Smooth muscle cell (in vitro differentiated cells): ENCODE data around the gene SSH2. TPM values are rescaled to one million over a fixed set of nuclear protein-coding genes. Genes with fewer than 3 reads are reported as not detected.

Source experiments
- DNase-seq: peaks from one replicate; lab custom pipeline; 2025; ENCODE audit not compliant: unreplicated experiment; lab: John Stamatoyannopoulos, UW
- H2AFZ ChIP-seq: fragments of 200-600 bp; sonication (generic); 2 replicates; pipeline ENCODE4 v1.6.0; 2016; ENCODE audit warnings: antibody characterized with exemption, low read depth, mild to moderate bottlenecking
- H3F3A ChIP-seq: fragments of 200-600 bp; sonication (generic); 2 replicates; pipeline ENCODE4 v1.6.0; 2017; ENCODE audit warnings: antibody characterized with exemption, low read depth
- H3K27ac ChIP-seq: fragments of 200-600 bp; sonication (generic); 2 replicates; pipeline ENCODE4 v1.5.1; 2016; ENCODE audit warnings: low read depth, mild to moderate bottlenecking
- H3K27me3 ChIP-seq: fragments of 200-600 bp; sonication (generic); 2 replicates; pipeline ENCODE4 v1.6.1; 2016; ENCODE audit warnings: low read depth, mild to moderate bottlenecking
- H3K36me3 ChIP-seq: fragments of 200-600 bp; sonication (generic); 2 replicates; pipeline ENCODE4 v1.5.1; 2016; ENCODE audit warnings: low read depth
- H3K4me1 ChIP-seq: fragments of 200-600 bp; sonication (generic); 2 replicates; pipeline ENCODE4 v1.5.1; 2016; ENCODE audit warnings: low read depth
- H3K4me2 ChIP-seq: fragments of 200-600 bp; sonication (generic); 2 replicates; pipeline ENCODE4 v1.6.0; 2016; ENCODE audit warnings: mild to moderate bottlenecking
- H3K4me3 ChIP-seq: fragments of 200-600 bp; sonication (generic); 2 replicates; pipeline ENCODE4 v1.5.1; 2016; ENCODE audit warnings: mild to moderate bottlenecking
- H3K79me2 ChIP-seq: fragments of 200-600 bp; sonication (generic); 2 replicates; pipeline ENCODE4 v1.6.0; 2016; ENCODE audit warnings: low read depth, mild to moderate bottlenecking
- H3K9ac ChIP-seq: fragments of 200-600 bp; sonication (generic); 2 replicates; pipeline ENCODE4 v1.6.0; 2016; ENCODE audit warnings: low read depth
- H3K9me3 ChIP-seq: fragments of 200-600 bp; sonication (generic); replicated peaks from 2 replicates; pipeline ENCODE4 v1.5.1; 2016; ENCODE audit warnings: low read depth
- H4K20me1 ChIP-seq: fragments of 200-600 bp; sonication (generic); 2 replicates; pipeline ENCODE4 v1.6.0; 2016; ENCODE audit warnings: low read depth
- CTCF ChIP-seq: fragments of 200-600 bp; sonication (generic); IDR thresholded peaks from 2 replicates; pipeline ENCODE4 v1.5.1; 2017; ENCODE audit warnings: borderline replicate concordance, mild to moderate bottlenecking, antibody characterized with exemption; ENCODE audit not compliant: insufficient read depth, poor library complexity, severe bottlenecking
- WGBS: methylation state at CpG from one replicate; pipeline ENCODE4 v1.1.7; 2016; ENCODE audit warnings: low lambda C conversion rate; 5-methylcytosine and 5-hydroxymethylcytosine counted together
- polyA plus RNA-seq: library from polyadenylated mRNA; unstranded; fragments of >200 nt; fragmentation: Nextera tagmentation; extraction: Ambion mirVana; gene quantifications from 2 replicates; pipeline ENCODE4 v1.2.1, GENCODE V29; 2016
- total RNA-seq: library from RNA; depleted of rRNA; stranded (reverse); fragments of >200 nt; gene quantifications from 2 replicates; pipeline ENCODE4 v1.2.3, GENCODE V29; 2014

SSH2 gene
- total and polyA plus RNA-seq, 2 experiments from 2014 or later: 9.7 to 10.4 TPM

DNA sequence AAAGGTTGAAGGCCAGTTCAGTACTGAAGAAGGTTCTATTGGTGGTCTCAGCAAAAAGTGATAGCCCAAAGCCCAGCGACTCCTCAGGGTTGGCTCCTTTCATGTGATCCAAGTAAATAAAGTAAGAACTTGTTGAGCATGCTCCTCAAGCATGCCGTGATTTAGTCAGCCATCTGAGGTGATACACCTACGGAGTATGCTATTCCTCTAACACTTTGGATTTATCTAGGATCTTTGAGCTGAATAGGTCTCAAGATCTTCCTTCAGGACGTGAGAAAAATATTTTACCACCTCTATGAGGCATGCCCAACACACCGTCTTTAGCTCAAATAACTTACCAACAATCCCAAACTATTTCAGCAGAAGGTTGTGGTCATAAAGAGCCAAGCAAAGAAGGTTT, 154.0 kb downstream of the SSH2 start:
- Histone ChIP-seq H3K27ac (no peak overlapping the region), H2AFZ (no peak overlapping the region), H4K20me1 (no peaks in the 10 kb centered on the region), H3K9ac (no peak overlapping the region), H3K4me3 (no peak overlapping the region), H3K4me1 (no peaks in the 10 kb centered on the region), H3K36me3 (no peaks in the 10 kb centered on the region), H3K4me2 (no peak overlapping the region), H3K27me3 (no peaks in the 10 kb centered on the region), H3F3A (no peaks in the 10 kb centered on the region), H3K79me2 (no peaks in the 10 kb centered on the region), H3K9me3 (no peaks in the 10 kb centered on the region)
- 88% methylated on average over 5 of the region's 5 CpGs for WGBS
- DNase-seq: no peak
- TF ChIP-seq CTCF: no peak

DNA sequence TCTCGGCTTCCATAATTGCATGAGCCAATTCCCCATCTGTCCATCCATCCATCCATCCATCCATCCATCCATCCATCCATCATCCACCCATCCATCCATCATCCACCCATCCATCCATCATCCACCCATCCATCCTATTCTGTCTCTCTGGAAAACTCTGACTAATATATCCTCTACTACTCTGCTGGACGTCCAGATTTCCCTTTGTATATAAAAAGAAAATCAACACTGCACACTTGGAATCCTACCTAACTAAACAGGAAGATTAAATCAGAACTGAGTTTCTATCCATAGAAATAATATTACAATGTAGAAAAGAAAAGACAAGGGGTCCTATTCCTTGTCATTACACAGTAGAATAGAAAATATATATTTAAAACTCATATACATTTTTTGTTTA, 157.0 kb downstream of the SSH2 start:
- no peaks in the 10 kb centered on the region for H3K4me1 ChIP-seq
- H4K20me1 ChIP-seq: no peaks in the 10 kb centered on the region
- H3K36me3 ChIP-seq: no peaks in the 10 kb centered on the region
- TF ChIP-seq CTCF: no peak
- WGBS: 89% methylated on average over 2 of the region's 2 CpGs
- no peak for DNase-seq
- no peak overlapping the region for H2AFZ ChIP-seq
- no peak overlapping the region for H3K27ac ChIP-seq
- no peaks in the 10 kb centered on the region for H3K27me3 ChIP-seq
- no peaks in the 10 kb centered on the region for H3K79me2 ChIP-seq
- H3K4me3 ChIP-seq: no peak overlapping the region
- H3F3A ChIP-seq: no peaks in the 10 kb centered on the region
- H3K9me3 ChIP-seq: no peaks in the 10 kb centered on the region
- no peak overlapping the region for H3K9ac ChIP-seq
- H3K4me2 ChIP-seq: no peak overlapping the region

GRCh38 chr17:29771546-29771945, 158.5 kb downstream of the SSH2 start:
- Histone ChIP-seq H3K4me1 (no peaks in the 10 kb centered on the region), H3K27me3 (no peaks in the 10 kb centered on the region), H4K20me1 (no peaks in the 10 kb centered on the region), H3K4me2 (no peak overlapping the region), H3K36me3 (no peaks in the 10 kb centered on the region), H3K79me2 (no peaks in the 10 kb centered on the region), H3K27ac (no peak overlapping the region), H3F3A (no peaks in the 10 kb centered on the region), H2AFZ (no peak overlapping the region), H3K9ac (no peak overlapping the region), H3K4me3 (no peak overlapping the region), H3K9me3 (no peaks in the 10 kb centered on the region)
- no peak for TF ChIP-seq CTCF
- WGBS: 84% methylated on average over 1 of the region's 1 CpG
- DNase-seq: no peak

GRCh38 chr17:29769225-29769624, 160.8 kb downstream of the SSH2 start:
- H3K27ac ChIP-seq: no peak overlapping the region
- no peaks in the 10 kb centered on the region for H3K79me2 ChIP-seq
- H3K9ac ChIP-seq: no peak overlapping the region
- H3K36me3 ChIP-seq: no peaks in the 10 kb centered on the region
- no peaks in the 10 kb centered on the region for H3K27me3 ChIP-seq
- H2AFZ ChIP-seq: no peak overlapping the region
- no peak for TF ChIP-seq CTCF
- H3F3A ChIP-seq: no peaks in the 10 kb centered on the region
- no peak for DNase-seq
- H3K4me2 ChIP-seq: no peak overlapping the region
- H3K4me1 ChIP-seq: no peaks in the 10 kb centered on the region
- no peak overlapping the region for H3K4me3 ChIP-seq
- H4K20me1 ChIP-seq: no peaks in the 10 kb centered on the region
- H3K9me3 ChIP-seq: no peaks in the 10 kb centered on the region
